NCI-H446 (cell line): ENCODE results near the gene LUC7L2.
"Not testable (repeated sequence)": the region's sequence is repeated elsewhere in the genome, so short reads cannot be mapped to it uniquely, and the experiment has no call there.

ENCODE experiments used
- DNase-seq, 2 experiments: peaks; one replicate each; lab custom pipeline; 2025; lab: John Stamatoyannopoulos, UW

Gene LUC7L2

GRCh38 chr7:139357729-139358506 is 1.8 kb upstream of the LUC7L2 start:
- DNase-seq: not testable (repeated sequence)

- peak in 1 of 2 experiments; percentile 42 for DNase-seq
Measured at GRCh38 chr7:139358541-139359365, 941 bp upstream of the LUC7L2 start.

- peak; percentile 91 to 96 for DNase-seq
Measured at GRCh38 chr7:139360210-139360947, 685 bp downstream of the LUC7L2 start.

GRCh38 chr7:139360948-139361307 is 1.2 kb downstream of the LUC7L2 start:
- DNase-seq: no peak

DNA sequence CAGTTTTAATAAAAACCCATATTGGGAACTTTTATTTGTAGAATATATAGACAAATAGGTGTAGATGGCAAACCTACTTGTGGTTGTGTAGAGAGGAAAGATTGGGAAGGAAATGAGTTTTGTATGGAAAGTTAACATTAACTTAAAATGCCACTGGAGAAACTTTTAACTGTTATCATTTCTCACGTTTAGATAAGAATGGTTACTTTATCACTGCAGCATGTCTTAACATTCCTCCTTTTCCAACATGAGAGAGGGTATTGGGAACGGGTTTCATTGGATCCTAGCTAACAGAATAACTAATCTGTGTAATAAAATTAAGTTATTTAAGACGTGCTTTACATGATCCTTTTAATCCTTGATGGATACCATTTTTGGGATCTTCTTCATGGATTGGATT is 1.8 kb downstream of the LUC7L2 start:
- DNase-seq: no peak

DNA sequence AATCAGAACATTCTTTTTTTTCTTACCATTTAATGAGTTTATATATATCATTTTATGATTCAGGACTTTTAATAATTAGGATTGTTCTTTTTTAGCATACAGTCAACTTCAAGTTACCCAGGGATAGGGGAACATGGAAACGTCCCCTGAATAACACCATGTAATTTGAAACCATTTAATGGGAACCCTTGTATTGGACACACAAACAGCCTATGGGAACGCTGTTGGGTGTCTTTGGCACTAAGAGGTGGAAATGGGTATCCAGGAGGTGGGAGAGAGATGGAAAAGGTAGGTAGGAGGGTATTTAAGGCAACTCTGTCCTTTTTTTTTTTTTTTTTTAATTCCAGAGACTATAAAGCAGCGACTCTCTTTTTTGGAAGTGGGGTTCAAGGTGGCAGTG is 2.6 kb downstream of the LUC7L2 start:
- DNase-seq: no peak

DNA sequence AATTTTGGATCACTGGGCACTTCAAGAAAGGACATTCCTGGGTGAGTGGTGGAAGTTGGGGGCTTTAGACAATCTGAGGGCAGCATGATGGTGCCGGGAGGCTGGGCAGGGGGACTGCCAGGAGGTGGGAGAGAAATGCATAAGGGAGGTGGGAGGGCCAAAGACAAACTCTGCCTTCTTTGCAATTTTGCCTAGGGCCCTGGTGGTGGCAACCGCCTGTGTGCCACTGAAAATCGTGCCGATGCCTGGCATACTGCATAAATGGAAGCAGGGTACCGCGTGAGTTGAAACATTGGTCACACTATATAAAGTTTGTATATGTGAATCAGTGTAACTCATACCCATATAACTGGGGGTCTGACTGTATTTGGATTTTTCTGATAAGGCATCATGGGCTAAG is 3.3 kb downstream of the LUC7L2 start:
- DNase-seq: no peak

- no peak for DNase-seq
Measured at GRCh38 chr7:139365336-139365735, 5.6 kb downstream of the LUC7L2 start.

DNA sequence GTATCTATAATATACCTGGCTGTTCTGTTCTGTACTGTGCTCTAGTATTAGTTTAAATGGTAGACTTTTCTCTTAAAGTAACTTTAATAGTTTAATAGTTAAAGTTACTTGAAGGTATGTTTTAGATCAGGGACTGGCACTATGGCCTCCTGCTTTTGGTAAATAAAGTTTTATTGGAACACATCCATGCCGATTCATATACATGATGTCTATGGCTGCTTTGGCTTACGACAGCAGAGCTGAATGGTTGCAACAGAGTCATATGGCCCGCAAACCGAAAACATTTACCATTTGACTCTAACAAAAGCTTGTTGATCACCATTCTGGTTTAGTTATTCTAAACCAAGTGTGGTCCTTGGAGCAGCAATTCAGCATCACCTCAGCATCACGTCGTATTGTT is 6.7 kb downstream of the LUC7L2 start:
- no peak for DNase-seq

DNA sequence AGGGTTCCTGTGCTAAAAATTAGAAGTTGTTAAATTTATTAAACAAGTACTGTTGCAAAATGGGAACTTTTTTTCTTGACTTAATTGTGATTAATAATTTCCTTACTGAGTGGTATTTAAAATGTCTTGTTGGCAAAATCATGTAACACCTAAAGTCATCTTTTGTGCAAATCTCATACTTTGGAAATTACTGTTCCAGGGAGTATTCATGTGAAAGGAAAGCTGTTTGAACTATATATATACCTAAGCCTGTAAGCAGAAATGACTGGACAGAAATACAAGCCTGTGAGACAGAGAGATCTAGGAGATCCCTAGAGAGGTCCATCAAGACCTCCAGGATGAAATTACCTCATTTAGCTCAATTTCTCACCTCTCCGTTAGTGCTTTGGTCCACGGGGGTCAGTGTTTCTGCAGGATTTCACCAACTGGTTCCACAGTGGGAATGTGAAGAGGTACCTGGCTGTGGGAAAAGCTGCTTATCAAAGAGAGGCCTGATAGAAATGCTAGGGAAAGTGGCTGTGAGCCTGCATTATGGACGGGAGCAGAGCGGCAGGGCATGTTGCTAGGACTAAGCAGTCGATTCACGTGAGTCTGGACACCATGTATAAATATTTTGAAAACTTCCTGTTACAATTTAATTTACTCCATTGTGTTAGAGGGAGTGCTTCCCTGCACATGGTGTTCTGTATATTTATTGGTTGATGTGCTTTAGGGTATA is 7.9 kb downstream of the LUC7L2 start:
- no peak for DNase-seq

DNA sequence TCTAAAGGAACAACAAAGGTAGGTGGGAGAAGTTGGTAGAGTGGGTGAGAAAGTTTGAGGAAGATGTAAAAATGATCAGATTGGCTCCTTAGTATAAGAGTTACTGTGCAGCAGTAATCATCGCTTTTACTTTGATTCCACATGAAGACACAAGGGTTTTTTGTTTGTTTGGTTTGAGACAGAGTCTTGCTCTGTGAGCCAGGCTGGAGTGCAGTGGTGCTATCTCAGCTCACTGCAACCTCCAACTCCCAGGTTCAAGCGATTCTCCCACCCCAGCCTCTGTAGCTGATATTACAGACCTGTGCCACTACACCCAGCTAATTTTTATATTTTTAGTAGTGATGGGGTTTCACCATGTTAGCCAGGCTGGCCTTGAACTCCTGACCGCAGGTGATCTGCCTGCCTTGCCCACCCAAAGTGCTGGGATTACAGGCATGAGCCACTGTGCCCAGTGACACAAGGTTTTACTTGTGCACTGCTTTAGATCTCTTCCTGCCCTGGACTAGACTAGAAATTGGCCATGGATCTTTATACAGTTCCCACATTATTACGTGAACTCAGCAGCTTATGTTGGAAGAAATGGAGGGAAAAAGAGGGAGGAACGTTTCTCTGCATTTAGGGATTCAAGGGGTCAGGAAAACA is 10.7 kb downstream of the LUC7L2 start:
- no peak for DNase-seq

GRCh38 chr7:139370943-139371313 is 11.2 kb downstream of the LUC7L2 start:
- DNase-seq: no peak

DNA sequence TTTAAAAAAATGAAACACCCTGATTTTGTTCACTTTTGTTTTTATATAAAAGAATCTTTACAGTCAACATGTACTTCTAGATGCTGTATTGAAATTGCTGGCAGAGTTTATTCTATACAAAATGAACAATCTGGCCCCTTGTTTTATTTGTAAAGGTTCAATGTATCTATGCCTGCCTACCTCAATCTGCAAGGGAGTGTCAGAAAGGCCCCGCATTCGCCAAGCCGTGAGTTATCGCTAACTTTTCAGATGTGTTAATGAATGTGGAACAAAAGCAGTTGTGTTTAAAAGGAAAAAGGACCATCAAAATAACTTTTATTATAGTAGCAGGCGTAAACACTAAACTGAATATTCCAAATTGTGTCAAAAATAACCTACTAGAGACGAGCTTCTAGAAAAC is 14.6 kb downstream of the LUC7L2 start:
- DNase-seq: no peak

GRCh38 chr7:139382439-139382838 is 22.7 kb downstream of the LUC7L2 start:
- no peak for DNase-seq

DNA sequence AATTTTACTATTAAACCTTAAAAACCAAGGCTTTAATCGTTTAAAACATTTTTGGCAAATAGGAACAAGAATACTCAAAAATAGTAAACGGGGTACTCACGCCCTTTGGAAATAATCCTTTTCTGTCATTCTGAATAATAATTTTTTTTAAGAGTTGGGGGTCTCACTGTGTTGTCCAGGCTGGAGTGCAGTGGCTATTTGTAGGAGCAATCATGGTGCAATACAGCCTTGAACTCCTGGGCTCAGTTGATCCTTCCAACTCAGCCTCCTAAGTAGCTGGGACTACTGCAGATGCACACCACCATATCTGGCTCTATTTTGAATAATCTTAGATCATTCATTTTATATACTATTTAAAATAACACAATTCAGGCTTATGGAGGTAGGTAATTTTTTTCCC is 24.9 kb downstream of the LUC7L2 start:
- DNase-seq: no peak

DNA sequence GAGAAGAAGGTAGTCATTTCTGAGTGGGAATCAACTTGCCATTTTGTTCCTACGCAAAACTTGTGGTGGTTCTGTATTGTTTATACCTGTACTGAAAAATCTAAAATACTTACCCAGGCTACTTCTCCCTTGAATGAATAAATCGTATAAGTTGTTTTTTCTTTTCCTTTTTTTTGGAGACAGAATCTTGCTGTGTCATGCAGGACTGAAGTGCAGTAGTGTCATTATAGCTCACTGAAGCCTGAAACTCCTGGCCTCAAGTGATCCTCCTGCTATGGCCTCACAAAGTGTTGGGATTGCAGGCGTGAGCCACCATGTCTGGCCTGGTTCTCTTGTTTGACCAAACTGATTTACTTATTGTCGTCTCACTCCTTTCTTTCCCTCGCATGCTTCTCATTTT is 27.9 kb downstream of the LUC7L2 start:
- no peak for DNase-seq

- no peak for DNase-seq
Measured at GRCh38 chr7:139389091-139389490, 29.4 kb downstream of the LUC7L2 start.

- no peak for DNase-seq
Measured at GRCh38 chr7:139389774-139390173, 30.1 kb downstream of the LUC7L2 start.

- no peak for DNase-seq
Measured at GRCh38 chr7:139393621-139394211, 34.0 kb downstream of the LUC7L2 start.

DNA sequence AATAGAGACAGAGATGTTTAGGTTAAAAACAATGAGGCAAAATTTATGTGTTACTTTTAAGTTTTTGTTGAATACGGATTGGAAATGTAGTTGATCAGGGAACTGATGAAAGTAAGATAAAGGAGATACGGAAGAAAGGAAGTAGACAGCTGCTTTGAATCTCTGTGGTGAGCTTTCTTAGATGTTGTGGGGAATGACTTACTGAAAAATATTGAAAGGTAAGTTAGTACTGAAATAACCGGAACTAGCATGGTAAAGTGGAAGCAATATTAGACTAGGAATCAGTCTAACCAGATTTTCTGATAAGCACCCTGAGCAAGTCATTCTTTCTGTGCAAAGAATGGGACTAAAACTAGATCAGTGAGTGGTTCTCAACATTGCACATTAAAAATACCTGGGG is 34.8 kb downstream of the LUC7L2 start:
- no peak for DNase-seq

DNA sequence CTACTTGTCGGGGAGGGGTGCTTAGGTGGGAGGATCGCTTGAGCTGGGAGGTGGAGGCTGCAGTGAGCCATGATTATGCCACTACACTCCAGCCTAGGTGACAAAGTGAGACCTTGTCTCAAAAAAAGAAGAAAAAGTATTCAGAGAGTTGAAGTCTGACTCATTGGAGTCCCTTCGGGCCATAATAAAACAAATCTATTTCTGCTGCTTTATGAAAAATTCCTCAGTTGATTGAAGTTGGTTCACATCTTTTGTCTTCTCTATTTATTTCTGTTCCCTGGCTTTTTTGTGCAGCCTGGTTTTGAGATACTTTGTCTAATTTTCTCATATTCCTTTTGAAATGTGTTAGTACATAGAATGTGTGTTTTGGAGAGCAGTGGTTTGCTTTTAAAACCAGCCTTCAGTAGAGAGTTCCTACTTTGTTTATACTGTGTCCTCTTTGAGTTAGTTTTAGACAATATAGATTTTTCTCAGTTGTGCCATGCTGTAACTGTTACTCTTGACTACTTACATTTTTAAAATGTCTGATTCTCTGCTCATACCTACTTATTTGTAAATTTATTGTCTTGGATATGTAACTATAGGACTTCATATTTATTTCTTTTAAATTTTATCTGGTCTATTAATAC is 36.7 kb downstream of the LUC7L2 start:
- DNase-seq: no peak
